H4 (cell line): ENCODE results near the gene RPS6KC1. TPM values are rescaled to one million over a fixed set of nuclear protein-coding genes. Genes with fewer than 3 reads are reported as not detected.
"Not testable (repeated sequence)": the region's sequence is repeated elsewhere in the genome, so short reads cannot be mapped to it uniquely, and the experiment has no call there.

Source experiments
- DNase-seq: peaks from one replicate; pipeline ENCODE4 v3.0.0-alpha.2; 2015; ENCODE audit warnings: low spot score
- total RNA-seq: library from RNA; depleted of rRNA; stranded (reverse); fragments of >200 nt; shearing (Covaris generic); gene quantifications from 2 replicates; pipeline ENCODE4 v1.2.3, GENCODE V29; 2014

RPS6KC1 gene
- total RNA-seq, 1 experiment from 2014 or later = 16.6 TPM

GRCh38 chr1:213154056-213154685 lies 103.1 kb downstream of the RPS6KC1 start:
- DNase-seq = no peak

GRCh38 chr1:213159376-213159775 lies 108.3 kb downstream of the RPS6KC1 start:
- no peak for DNase-seq

- not testable (repeated sequence) for DNase-seq
Measured at GRCh38 chr1:213160442-213160841, 109.4 kb downstream of the RPS6KC1 start.

- DNase-seq = no peak
Measured at GRCh38 chr1:213162338-213162737, 111.3 kb downstream of the RPS6KC1 start.

GRCh38 chr1:213162862-213163261 lies 111.8 kb downstream of the RPS6KC1 start:
- DNase-seq = no peak

- no peak for DNase-seq
Measured at GRCh38 chr1:213163278-213163711, 112.3 kb downstream of the RPS6KC1 start.

GRCh38 chr1:213164561-213164960 lies 113.5 kb downstream of the RPS6KC1 start:
- no peak for DNase-seq

- DNase-seq = no peak
Measured at GRCh38 chr1:213166852-213167251, 115.8 kb downstream of the RPS6KC1 start.

GRCh38 chr1:213171711-213172110 lies 120.7 kb downstream of the RPS6KC1 start:
- no peak for DNase-seq

GRCh38 chr1:213176341-213176740 lies 125.3 kb downstream of the RPS6KC1 start:
- no peak for DNase-seq

- DNase-seq = no peak
Measured at GRCh38 chr1:213179784-213180183, 128.7 kb downstream of the RPS6KC1 start.

- no peak for DNase-seq
Measured at GRCh38 chr1:213180833-213181232, 129.8 kb downstream of the RPS6KC1 start.

- no peak for DNase-seq
Measured at GRCh38 chr1:213183036-213183672, 132.1 kb downstream of the RPS6KC1 start.

GRCh38 chr1:213186168-213186567 lies 135.1 kb downstream of the RPS6KC1 start:
- no peak for DNase-seq

- DNase-seq = no peak
Measured at GRCh38 chr1:213192026-213192425, 141.0 kb downstream of the RPS6KC1 start.

GRCh38 chr1:213194383-213194782 lies 143.3 kb downstream of the RPS6KC1 start:
- DNase-seq = no peak

GRCh38 chr1:213194855-213195254 lies 143.8 kb downstream of the RPS6KC1 start:
- DNase-seq = no peak

GRCh38 chr1:213196328-213197054 lies 145.4 kb downstream of the RPS6KC1 start:
- DNase-seq = not testable (repeated sequence)

GRCh38 chr1:213200630-213201029 lies 149.6 kb downstream of the RPS6KC1 start:
- DNase-seq = no peak

- no peak for DNase-seq
Measured at GRCh38 chr1:213201380-213202155, 150.5 kb downstream of the RPS6KC1 start.

- no peak for DNase-seq
Measured at GRCh38 chr1:213211201-213211600, 160.2 kb downstream of the RPS6KC1 start.

GRCh38 chr1:213219076-213219475 lies 168.0 kb downstream of the RPS6KC1 start:
- DNase-seq = not testable (repeated sequence)
